Memory B cell (primary cell): ENCODE data around the gene CDPF1.
A peak's percentile ranks its signal among the peaks of the same experiment; 100 is the strongest.
"Not testable (repeated sequence)": the region's sequence is repeated elsewhere in the genome, so short reads cannot be mapped to it uniquely, and the experiment has no call there.

Experiments
- ATAC-seq: fragments of 150-1000 bp; cut with Tn5 transposase; 2 replicates; pipeline ENCODE4 v1.10.0; 2021; ENCODE audit warnings: low read depth, mild to moderate bottlenecking, moderate library complexity
- DNase-seq, 2 donors: peaks; one replicate each; pipeline ENCODE4 v3.0.0; 2022; ENCODE audit warnings: low spot score in 2 of 2
- H3K27ac Mint-ChIP-seq: one replicate; pipeline ENCODE4 v1.8.0; 2022; ENCODE audit warnings: mild to moderate bottlenecking, moderate library complexity, mixed read lengths
- H3K27me3 Mint-ChIP-seq: one replicate; pipeline ENCODE4 v1.8.0; 2022; ENCODE audit warnings: mixed read lengths
- H3K36me3 Mint-ChIP-seq: one replicate; pipeline ENCODE4 v1.8.0; 2022; ENCODE audit warnings: mild to moderate bottlenecking, mixed read lengths
- H3K4me1 Mint-ChIP-seq: one replicate; pipeline ENCODE4 v1.8.0; 2022; ENCODE audit warnings: mixed read lengths
- H3K4me3 Mint-ChIP-seq: one replicate; pipeline ENCODE4 v1.8.0; 2022; ENCODE audit warnings: mild to moderate bottlenecking, moderate library complexity, mixed read lengths
- H3K9me3 Mint-ChIP-seq: one replicate; pipeline ENCODE4 v1.8.0; 2022; ENCODE audit warnings: mixed read lengths

CDPF1 gene

GRCh38 chr22:46274381-46274780 is 24.3 kb upstream of the CDPF1 start:
- H3K27me3 Mint-ChIP-seq, result no peaks in the 10 kb centered on the region
- H3K4me3 Mint-ChIP-seq, result no peak overlapping the region
- H3K4me1 Mint-ChIP-seq, result peaks cover 5% of the 10 kb centered on the region
- no peak overlapping the region for H3K27ac Mint-ChIP-seq
- peaks cover 15% of the 10 kb centered on the region for H3K36me3 Mint-ChIP-seq
- DNase-seq (no peak), ATAC-seq (no peak)
- H3K9me3 Mint-ChIP-seq, result no peaks in the 10 kb centered on the region

GRCh38 chr22:46273432-46274148 is 23.5 kb upstream of the CDPF1 start:
- no peaks in the 10 kb centered on the region for H3K27me3 Mint-ChIP-seq
- no peaks in the 10 kb centered on the region for H3K9me3 Mint-ChIP-seq
- peaks cover 15% of the 10 kb centered on the region for H3K36me3 Mint-ChIP-seq
- no peak overlapping the region for H3K27ac Mint-ChIP-seq
- DNase-seq, result no peak
- ATAC-seq, result no peak
- peaks cover 5% of the 10 kb centered on the region for H3K4me1 Mint-ChIP-seq
- no peak overlapping the region for H3K4me3 Mint-ChIP-seq

- peaks cover 6% of the 10 kb centered on the region for H3K4me1 Mint-ChIP-seq
- DNase-seq (no peak), ATAC-seq (no peak)
- H3K27ac Mint-ChIP-seq, result no peak overlapping the region
- H3K4me3 Mint-ChIP-seq, result no peak overlapping the region
- no peaks in the 10 kb centered on the region for H3K27me3 Mint-ChIP-seq
- peaks cover 11% of the 10 kb centered on the region for H3K36me3 Mint-ChIP-seq
- H3K9me3 Mint-ChIP-seq, result no peaks in the 10 kb centered on the region
Observed at GRCh38 chr22:46272762-46273431, 22.8 kb upstream of the CDPF1 start.

- no peak for ATAC-seq
- Mint-ChIP-seq H3K4me3 (no peak overlapping the region), H3K4me1 (peaks cover 9% of the 10 kb centered on the region), H3K36me3 (peaks cover 11% of the 10 kb centered on the region), H3K27ac (no peak overlapping the region), H3K27me3 (no peaks in the 10 kb centered on the region), H3K9me3 (no peaks in the 10 kb centered on the region)
- no peak for DNase-seq
Observed at GRCh38 chr22:46272196-46272595, 22.1 kb upstream of the CDPF1 start.

- no peak for ATAC-seq
Observed at GRCh38 chr22:46269564-46269963, 19.5 kb upstream of the CDPF1 start.

GRCh38 chr22:46267431-46268279 is 17.6 kb upstream of the CDPF1 start, which contains the start of gene TTC38:
TTC38 (plus strand) TSS chr22:46268008; CDS start chr22:46268040, 32 bp downstream.
- Mint-ChIP-seq H3K36me3 (no peaks in the 10 kb centered on the region), H3K27me3 (peaks cover 10% of the 10 kb centered on the region), H3K4me1 (peaks cover 10% of the 10 kb centered on the region), H3K9me3 (no peaks in the 10 kb centered on the region), H3K4me3 (peak within 1 kb of the TSS; percentile 88), H3K27ac (peak within 1 kb of the TSS; percentile 35)
- DNase-seq (peak; percentile 22 to 53), ATAC-seq (peak; percentile 81)

More at GRCh38 chr22:46269564-46269963, 19.5 kb upstream of the CDPF1 start:
- Mint-ChIP-seq H3K9me3 (no peaks in the 10 kb centered on the region), H3K36me3 (peaks cover 1% of the 10 kb centered on the region), H3K27me3 (no peaks in the 10 kb centered on the region), H3K4me1 (peaks cover 10% of the 10 kb centered on the region), H3K27ac (no peak overlapping the region), H3K4me3 (peak overlapping the region; percentile 65)
- no peak for DNase-seq

GRCh38 chr22:46265627-46266026 is 15.5 kb upstream of the CDPF1 start:
- DNase-seq, H3K27ac Mint-ChIP-seq, H3K36me3 Mint-ChIP-seq, ATAC-seq, H3K9me3 Mint-ChIP-seq, H3K4me3 Mint-ChIP-seq: not testable (repeated sequence)
- H3K4me1 Mint-ChIP-seq, result peaks cover 10% of the 10 kb centered on the region
- peaks cover 14% of the 10 kb centered on the region for H3K27me3 Mint-ChIP-seq

GRCh38 chr22:46264520-46264919 is 14.4 kb upstream of the CDPF1 start:
- DNase-seq, ATAC-seq, H3K36me3 Mint-ChIP-seq, H3K27ac Mint-ChIP-seq, H3K4me1 Mint-ChIP-seq, H3K9me3 Mint-ChIP-seq, H3K4me3 Mint-ChIP-seq: not testable (repeated sequence)
- peaks cover 16% of the 10 kb centered on the region for H3K27me3 Mint-ChIP-seq

GRCh38 chr22:46263216-46263590 is 13.1 kb upstream of the CDPF1 start, which contains the start of gene PKDREJ:
PKDREJ (minus strand) TSS chr22:46263343; CDS start chr22:46263322, 21 bp downstream.
- no peaks in the 10 kb centered on the region for H3K9me3 Mint-ChIP-seq
- H3K36me3 Mint-ChIP-seq, result no peaks in the 10 kb centered on the region
- H3K4me3 Mint-ChIP-seq, result peak within 1 kb of the TSS; percentile 75
- DNase-seq (no peak), ATAC-seq (no peak)
- H3K27me3 Mint-ChIP-seq, result peaks cover 19% of the 10 kb centered on the region
- H3K27ac Mint-ChIP-seq, result no peak within 1 kb of the TSS
- peaks cover 6% of the 10 kb centered on the region for H3K4me1 Mint-ChIP-seq

- H3K4me1 Mint-ChIP-seq, result peaks cover 5% of the 10 kb centered on the region
- peaks cover 19% of the 10 kb centered on the region for H3K27me3 Mint-ChIP-seq
- DNase-seq (peak in 1 of 2 donors; percentile 17), ATAC-seq (peak; percentile 58)
- no peaks in the 10 kb centered on the region for H3K9me3 Mint-ChIP-seq
- H3K4me3 Mint-ChIP-seq, result peak overlapping the region; percentile 61
- H3K27ac Mint-ChIP-seq, result no peak overlapping the region
- no peaks in the 10 kb centered on the region for H3K36me3 Mint-ChIP-seq
Observed at GRCh38 chr22:46262449-46263215, 12.5 kb upstream of the CDPF1 start.

- peaks cover 19% of the 10 kb centered on the region for H3K27me3 Mint-ChIP-seq
- H3K36me3 Mint-ChIP-seq, result no peaks in the 10 kb centered on the region
- no peaks in the 10 kb centered on the region for H3K9me3 Mint-ChIP-seq
- ATAC-seq, result no peak
- H3K4me3 Mint-ChIP-seq, result no peak overlapping the region
- DNase-seq, result no peak
- H3K4me1 Mint-ChIP-seq, result no peaks in the 10 kb centered on the region
- no peak overlapping the region for H3K27ac Mint-ChIP-seq
Observed at GRCh38 chr22:46260038-46260437, 9.9 kb upstream of the CDPF1 start.

- ATAC-seq (no peak), DNase-seq (no peak)
- H3K9me3 Mint-ChIP-seq, result no peaks in the 10 kb centered on the region
- H3K27ac Mint-ChIP-seq, result no peak overlapping the region
- H3K4me3 Mint-ChIP-seq, result no peak overlapping the region
- H3K36me3 Mint-ChIP-seq, result no peaks in the 10 kb centered on the region
- H3K4me1 Mint-ChIP-seq, result no peaks in the 10 kb centered on the region
- H3K27me3 Mint-ChIP-seq, result peaks cover 18% of the 10 kb centered on the region
Observed at GRCh38 chr22:46259374-46259773, 9.3 kb upstream of the CDPF1 start.

GRCh38 chr22:46256358-46256958 is 6.4 kb upstream of the CDPF1 start:
- peaks cover 6% of the 10 kb centered on the region for H3K27me3 Mint-ChIP-seq
- H3K27ac Mint-ChIP-seq, result no peak overlapping the region
- no peak overlapping the region for H3K4me3 Mint-ChIP-seq
- no peaks in the 10 kb centered on the region for H3K9me3 Mint-ChIP-seq
- H3K36me3 Mint-ChIP-seq, result no peaks in the 10 kb centered on the region
- ATAC-seq, result no peak
- DNase-seq, result no peak
- peaks cover 3% of the 10 kb centered on the region for H3K4me1 Mint-ChIP-seq
